ENCODE data around the gene PDE7B.

GRCh38 chr6:136014454-136015437 is 163.2 kb downstream of the PDE7B start:
- TF ChIP-seq CTCF (IDR thresholded peaks at IDR 0.05; ENCODE audit: low read length) = no peak
- TF ChIP-seq EZH2 (optimal IDR thresholded peaks at IDR 0.05; ENCODE audit: low read depth, low read length) = no peak
- TF ChIP-seq EZH2phosphoT487 (IDR thresholded peaks at IDR 0.05; ENCODE audit: low read length) = no peak

Data from MM.1S (cell line).